ENCODE measurements around the gene FBXW4. TPM values are rescaled to one million over a fixed set of nuclear protein-coding genes. Genes with fewer than 3 reads are reported as not detected.

FBXW4 gene, protein sequence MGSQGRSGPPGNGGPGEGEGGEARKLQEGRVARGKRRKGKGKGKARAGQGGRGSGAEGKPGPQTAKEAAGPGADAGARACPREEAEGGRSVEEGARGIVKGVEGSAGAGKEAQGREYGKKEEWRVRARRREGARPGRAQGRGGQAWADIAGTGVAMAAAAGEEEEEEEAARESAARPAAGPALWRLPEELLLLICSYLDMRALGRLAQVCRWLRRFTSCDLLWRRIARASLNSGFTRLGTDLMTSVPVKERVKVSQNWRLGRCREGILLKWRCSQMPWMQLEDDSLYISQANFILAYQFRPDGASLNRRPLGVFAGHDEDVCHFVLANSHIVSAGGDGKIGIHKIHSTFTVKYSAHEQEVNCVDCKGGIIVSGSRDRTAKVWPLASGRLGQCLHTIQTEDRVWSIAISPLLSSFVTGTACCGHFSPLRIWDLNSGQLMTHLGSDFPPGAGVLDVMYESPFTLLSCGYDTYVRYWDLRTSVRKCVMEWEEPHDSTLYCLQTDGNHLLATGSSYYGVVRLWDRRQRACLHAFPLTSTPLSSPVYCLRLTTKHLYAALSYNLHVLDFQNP
- polyA plus RNA-seq (ENCODE audit: insufficient read length in 4 of 4): 10 to 100 TPM; 39.1 to 55.6 (median 53.8) TPM

DNA sequence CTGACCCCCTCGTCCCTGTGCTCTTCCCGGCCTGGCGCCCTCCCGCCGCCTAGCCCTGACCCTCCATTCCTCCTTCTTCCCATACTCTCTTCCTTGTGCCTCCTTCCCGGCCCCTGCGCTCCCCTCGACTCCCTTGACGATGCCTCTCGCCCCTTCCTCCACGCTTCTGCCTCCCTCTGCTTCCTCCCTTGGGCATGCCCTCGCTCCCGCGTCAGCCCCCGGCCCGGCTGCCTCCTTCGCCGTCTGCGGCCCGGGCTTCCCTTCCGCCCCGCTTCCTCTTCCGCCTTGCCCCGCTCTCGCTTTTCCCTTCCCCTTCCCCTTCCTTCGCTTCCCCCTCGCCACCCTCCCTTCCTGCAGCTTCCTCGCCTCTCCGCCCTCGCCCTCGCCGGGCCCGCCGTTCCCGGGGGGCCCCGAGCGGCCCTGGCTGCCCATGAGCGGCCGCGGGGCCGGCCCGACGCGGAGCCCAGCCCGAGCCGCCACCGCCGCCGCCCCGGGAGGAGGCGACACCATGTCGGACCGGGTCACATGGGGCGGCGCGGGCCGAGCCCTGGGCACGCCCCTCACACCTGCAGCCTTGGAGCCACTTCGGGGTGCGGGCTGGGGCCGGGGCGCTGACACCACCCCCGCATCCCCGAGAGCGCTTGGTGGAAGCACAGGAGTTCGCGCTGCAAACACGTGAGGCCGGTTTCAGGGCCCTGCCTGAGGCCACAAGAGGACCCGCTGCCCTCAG lies at the start of gene FBXW4:
TSS of gene FBXW4 (minus strand) at position 497 of the 730 bp plus-strand sequence. CDS start at position 432, 65 bp downstream.
- peak in 1 of 4 donors; percentile 48 for DNase-seq (ENCODE audit: low read depth in 4 of 4, low spot score in 3 of 4)

DNA sequence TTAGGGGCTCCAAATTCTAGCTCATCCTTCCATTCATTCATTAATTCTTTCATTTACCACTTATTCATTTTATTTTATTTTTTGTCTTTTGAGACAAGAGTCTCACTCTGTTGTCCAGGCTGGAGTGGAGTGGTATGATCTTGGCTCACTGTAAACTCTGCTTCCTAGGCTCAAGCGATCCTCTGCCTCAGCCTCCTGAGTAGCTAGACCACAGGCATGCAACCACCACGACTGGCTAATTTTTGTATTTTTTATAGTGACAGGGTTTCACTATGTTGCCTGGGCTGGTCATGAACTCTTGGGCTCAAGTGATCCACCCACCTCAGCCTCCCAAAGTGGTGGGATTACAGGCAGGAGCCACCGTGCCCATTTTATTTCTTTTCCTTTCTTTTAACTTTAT lies 49.3 kb upstream of the FBXW4 start:
- no peak for DNase-seq (ENCODE audit: low read depth in 4 of 4, low spot score in 3 of 4)

DNA sequence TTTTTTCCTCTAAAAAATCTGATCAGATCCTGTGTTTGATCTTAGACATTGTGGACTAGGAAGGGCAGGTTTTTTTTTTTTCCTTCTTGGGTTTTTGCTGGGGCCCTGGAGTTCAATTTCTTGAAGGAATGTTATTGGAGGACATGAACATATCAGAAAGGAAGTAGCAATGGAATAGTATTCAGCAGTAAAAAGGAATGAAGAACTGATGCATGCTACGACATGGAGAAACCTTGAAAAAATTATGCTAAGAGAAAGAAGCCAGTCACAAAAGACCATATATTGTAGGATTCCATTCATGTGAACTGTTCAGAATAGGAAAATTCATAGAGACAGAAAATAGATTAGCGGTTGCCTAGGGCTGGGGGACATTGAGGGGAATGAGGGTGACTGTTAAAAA lies 47.0 kb upstream of the FBXW4 start:
- DNase-seq (ENCODE audit: low read depth in 4 of 4, low spot score in 3 of 4): no peak

DNA sequence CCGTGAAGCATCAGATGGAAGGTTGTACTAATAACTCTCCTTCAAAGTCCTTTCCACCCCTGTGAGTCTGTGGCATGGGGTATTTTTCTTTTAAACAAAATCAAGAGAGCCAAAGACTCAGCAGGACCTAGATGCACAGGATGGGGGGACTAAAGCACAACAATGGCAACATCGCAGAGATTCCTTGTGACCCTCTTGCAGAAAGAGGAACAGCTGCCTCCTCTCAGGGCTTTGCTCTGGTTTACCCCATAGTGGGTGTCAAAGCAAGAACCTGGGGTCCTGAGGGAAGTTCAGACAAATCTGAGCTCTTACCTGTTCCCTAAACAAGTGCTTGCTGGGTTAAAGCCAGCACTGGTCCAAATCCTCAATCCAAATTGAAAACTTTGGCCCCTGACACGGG lies 41.7 kb upstream of the FBXW4 start:
- no peak for DNase-seq (ENCODE audit: low read depth in 4 of 4, low spot score in 3 of 4)

DNA sequence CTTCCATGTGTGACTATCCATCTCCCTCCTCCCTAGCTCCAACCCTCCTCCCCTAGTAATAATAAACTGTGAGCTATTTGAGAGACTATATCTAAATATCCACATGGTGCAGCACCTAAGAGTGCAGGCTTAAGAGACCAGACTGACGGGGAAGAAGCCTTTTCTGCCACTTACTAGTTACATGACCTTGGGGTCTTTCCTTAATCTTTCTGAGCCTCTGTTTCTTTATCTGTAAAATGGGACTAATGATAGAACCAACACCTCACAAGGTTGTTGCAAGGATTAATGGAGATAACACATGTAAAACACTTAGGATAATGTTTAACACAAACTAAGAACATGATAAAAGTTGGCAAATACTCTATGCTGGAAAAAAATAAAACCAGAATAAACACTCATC lies 37.1 kb upstream of the FBXW4 start:
- no peak for DNase-seq (ENCODE audit: low read depth in 4 of 4, low spot score in 3 of 4)

DNA sequence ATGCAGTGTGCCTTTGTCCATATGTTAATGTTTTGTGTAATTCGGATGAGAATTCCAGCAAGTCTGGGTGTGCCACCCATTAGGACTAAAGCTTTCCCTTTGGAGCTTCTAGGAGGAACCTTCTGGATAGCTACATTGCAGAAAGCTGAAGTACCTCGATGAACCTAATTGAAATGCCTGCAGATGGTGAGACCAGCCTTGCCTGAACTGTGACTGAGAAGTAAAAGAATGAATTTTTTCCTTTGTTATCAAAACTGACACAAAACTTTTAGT lies 31.1 kb upstream of the FBXW4 start:
- DNase-seq (ENCODE audit: low read depth in 4 of 4, low spot score in 3 of 4): no peak

DNA sequence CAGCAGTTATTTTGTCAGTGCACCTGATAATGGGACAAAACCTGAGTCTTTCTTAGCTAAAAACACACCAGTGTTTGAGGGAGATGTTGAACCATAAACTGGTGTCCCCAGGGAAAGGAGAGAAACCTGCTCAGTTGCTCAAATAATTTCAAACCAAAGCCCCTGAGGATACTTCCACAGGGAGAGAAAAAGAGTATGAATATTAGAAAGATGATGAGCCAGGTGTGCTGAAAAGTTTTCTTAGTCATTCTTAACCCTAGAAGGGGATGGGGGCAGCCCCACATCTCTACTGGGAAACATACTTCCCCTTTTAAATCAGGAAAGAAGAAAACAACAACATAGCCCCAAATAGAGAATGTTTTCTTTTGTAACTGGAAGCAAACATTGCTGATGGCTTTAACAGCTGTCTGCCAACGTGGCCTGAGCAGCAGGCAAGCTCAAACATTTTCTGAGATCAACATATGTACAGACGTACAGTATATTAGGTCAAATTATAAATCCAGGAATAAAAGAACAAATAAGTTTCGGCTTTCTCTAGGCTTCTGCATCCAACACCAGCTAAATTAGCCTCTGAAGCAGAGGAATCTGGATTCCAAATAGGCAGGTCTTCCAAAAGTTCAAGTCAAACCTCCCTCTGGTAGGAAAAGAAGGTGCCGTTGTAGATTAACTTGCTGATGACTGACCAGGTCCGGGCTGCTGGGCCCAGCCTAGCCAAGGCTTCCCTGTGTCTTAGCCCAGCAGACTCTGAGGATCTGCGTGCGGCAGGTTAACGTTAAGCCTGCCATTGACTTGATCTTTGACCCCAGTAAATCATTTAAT lies 30.5 kb upstream of the FBXW4 start:
- DNase-seq (ENCODE audit: low read depth in 4 of 4, low spot score in 3 of 4): no peak

DNA sequence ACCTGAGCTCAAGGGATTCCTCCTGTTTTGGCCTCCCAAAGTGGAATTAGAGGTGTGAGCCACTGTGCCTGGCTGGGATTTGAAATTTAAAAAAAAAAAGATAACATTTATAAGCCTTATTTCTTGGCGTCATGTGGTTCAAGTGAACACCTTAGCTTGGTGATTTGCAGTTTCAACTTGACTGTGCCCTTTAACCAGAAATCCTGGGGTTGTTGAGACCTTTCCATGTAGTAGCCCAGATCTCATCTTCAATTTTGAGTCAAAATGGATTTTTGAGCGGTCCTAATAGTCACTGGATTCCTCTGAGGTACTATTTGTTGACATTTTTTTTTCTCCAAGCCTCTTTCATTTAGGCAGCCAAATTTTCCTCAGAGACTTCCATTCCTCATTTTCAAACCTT lies 29.5 kb upstream of the FBXW4 start:
- DNase-seq (ENCODE audit: low read depth in 4 of 4, low spot score in 3 of 4): no peak

DNA sequence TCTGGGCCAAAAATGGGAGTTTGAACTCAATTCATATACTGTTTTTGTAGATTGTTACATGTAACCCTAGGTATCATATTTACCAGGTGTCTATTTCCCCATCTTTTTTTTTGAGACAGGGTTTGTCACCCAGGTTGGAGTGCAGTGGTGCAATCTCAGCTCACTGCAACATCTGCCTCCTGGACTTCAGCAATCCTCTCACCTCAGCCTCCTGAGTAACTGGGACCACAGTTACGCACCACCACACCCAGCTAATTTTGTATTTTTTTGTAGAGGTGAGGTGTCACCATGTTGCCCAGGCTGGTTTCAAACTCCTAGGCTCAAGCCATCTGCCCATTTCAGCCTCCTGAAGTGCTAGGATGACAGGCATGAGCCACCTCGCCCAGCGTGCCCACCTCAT lies 28.2 kb upstream of the FBXW4 start:
- no peak for DNase-seq (ENCODE audit: low read depth in 4 of 4, low spot score in 3 of 4)

DNA sequence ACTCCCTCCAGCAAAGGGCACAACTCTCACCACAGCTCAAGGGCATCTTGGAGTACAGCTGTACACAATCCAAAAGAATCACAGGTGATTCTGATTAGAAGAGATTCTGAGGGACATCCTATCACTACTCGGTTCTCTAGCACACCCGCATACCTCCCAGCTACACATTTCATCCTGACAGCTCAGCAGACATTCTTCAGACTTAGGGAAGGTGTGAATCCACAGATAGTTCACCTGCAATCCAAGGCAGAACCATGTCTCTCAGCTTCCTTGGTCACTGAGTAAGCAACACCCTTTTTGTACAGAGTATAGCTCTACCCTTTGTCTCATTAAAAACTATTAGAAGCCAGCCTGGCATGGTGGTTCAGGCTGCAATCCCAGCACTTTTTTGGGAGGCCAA lies 26.8 kb upstream of the FBXW4 start:
- no peak for DNase-seq (ENCODE audit: low read depth in 4 of 4, low spot score in 3 of 4)

DNA sequence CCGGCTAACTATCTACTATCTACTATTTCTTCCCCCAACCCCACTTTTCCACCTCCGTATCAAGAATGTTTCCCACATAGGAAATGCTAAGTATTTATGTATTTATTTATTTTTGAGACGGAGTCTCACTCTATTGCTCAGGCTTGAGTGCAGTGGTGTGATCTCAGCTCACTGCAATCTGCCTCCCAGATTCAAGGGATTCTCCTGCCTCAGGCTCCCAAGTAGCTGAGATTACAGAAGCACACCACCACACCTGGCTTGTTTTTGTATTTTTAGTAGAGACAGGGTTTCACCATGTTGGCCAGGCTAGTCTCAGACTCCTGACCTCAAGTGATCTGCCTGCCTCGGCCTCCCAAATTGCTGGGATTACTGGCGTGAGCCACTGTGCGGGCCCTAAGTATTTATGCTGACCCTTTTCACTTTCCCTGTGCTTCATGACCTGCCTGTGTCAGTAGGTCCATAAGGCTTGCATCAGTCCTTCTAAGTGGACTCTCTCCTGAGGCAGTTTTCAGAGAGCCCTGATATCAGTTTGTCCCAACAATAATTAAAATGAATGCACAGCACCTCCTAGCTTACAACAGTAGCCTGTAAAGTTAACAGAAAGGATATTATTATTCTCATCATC lies 25.7 kb upstream of the FBXW4 start:
- DNase-seq (ENCODE audit: low read depth in 4 of 4, low spot score in 3 of 4): no peak

DNA sequence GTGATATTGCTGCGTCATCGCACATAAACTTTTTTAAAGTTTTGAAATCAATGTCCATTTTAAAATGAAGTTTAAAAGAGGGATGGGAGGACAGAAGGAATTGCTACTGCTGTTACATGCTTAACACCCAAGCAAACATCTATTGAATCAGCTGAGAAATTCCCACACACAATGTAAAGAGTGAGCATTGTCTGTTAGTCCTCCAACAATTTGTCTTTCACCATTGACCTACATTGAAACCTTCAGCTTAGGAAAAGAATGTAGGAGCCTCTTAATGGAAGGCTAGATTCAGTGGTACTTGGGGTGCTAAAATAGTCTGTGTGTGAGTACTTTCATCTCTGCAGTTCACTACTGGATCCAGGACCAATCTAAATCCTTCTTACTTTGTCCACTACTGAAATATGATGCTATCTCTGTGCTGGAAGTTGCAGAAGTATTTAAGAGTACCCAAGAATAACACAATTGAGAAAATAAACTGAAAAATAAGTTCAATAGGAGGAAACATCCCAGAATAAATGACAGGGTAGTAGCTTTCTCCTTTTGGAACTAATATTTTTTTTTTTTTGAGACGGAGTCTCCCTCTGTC lies 23.8 kb upstream of the FBXW4 start:
- DNase-seq (ENCODE audit: low read depth in 4 of 4, low spot score in 3 of 4): no peak

DNA sequence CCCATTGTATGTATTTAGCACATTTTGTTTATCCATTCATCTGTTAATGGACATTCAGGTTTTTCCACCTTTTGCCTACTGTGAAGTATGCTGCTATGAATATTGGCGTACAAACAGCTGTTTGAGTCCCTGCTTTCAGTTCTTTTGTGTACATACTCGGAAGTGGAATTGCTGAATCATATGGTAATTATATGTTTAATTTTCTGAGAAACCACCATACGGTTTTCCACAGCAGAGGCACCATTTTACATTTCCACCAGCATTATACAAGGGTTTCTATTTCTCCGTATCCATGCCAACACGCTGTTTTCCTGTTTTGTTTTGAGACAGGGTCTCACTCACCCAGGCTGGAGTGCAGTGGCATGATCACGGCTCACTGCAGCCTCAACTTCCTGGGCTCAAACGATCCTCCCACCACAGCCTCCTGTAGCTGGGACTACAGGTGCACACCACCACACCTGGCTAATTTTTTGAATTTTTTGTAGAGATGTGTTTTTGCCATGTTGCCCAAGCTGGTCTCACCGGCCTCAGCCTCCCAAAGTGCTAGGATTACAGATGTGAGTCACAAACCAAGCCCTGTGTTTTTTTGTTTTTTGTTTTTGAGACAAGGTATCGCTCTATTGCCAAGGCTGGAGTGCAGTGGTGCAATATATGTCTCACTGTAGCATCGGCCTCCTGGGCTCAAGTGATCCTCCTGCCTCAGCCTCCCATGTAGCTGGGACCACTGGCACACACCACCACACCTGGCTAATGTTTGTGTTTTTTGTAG lies 22.1 kb upstream of the FBXW4 start:
- DNase-seq (ENCODE audit: low read depth in 4 of 4, low spot score in 3 of 4): no peak

DNA sequence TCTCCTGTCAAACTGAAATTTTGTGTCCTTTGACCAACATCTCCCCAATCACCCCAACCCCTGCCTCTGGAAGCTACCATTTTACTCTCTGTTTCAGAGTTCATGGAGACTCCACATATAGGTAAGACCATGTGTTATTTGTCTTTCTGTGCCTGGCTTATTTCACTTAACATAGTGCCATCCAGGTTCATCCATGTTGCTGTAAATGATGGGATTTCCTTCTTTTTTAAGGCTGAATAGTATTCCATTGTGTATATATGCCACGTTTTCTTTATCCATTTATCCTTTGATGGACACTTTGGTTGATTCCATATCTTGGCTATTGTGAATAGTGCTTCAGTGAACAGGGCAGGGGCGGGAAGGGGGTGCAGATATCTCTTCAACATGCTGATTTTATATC lies 18.0 kb upstream of the FBXW4 start:
- DNase-seq (ENCODE audit: low read depth in 4 of 4, low spot score in 3 of 4): no peak

DNA sequence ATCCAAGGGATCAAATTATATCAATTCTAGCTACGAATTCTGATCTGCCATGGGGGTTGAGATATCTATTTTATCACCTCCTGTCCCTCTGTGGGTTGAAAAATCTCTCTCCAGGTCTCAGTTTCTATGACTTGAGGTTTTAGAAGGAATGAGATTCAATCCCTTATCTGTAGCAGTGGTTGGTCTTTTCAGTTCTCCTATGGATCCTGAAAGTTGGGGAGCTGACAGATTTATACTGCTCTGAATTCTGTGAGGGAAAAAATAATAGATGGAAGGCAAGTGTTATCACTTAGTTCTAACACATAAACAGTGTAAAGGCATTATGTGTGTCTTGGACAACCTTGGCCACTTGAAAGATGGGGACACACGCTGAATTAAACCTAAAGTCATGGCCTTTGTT lies 15.8 kb upstream of the FBXW4 start:
- no peak for DNase-seq (ENCODE audit: low read depth in 4 of 4, low spot score in 3 of 4)

DNA sequence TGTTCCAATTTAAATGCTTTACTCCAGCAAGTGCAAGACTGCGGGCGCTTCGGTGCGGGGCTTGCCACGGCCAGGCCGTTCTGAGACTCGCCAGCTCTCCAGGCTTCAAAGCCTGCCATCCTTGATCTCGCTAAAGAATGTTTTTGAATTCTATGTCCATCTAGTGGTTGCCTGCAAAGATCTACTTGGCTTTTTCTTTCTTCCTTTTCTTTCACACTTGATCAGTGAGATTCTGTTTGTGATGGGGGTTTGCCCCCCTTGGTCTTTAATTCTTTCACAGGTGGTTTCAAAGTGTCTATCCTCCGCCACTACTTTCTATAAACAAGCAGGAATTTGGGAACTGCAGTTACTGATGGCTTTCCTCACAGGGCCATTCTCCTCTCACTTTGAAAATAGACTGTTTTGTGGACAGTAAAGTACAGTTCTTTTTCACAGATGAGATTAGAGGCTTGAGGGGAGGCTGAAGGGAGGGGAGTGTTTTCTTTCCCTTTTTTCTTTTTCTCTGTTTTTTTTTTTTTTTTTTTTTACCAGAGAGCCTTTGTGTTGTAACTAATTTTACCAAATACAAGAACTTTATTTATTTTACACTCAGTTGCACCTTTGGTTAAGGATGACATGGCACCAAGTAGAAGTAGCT lies 15.2 kb upstream of the FBXW4 start:
- no peak for DNase-seq (ENCODE audit: low read depth in 4 of 4, low spot score in 3 of 4)

DNA sequence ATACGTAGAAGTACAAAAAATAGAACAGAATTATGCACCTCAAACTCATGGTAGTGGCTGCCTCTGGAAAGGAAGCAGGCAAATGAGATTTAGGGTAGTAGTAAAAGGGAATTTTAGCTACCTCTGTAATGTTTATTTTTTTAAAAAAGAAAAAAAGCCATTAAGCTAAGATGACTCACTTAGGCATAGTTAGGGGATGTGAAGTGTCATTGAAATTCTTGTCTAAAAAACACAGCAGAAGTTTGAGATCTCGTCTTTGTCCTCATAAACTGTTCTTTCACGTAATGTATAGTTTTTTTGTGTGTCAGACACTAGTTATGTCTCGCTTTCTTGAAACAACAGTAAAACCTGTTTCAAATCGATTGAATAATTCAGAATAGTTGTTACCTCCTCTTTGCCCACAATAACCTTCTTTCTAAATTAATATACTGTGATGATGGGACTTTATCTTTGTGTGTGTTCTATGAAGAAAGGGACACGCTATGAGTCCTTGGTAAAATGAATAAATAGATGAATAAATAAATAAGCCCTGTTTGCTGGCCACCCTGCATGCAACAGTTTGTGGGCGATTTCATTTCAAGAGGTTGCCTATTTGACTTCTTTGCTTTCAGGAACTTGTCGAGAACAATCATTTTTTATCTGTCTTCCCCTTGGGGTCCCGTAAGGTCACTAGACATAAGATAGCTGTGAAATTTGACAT lies 14.5 kb upstream of the FBXW4 start:
- no peak for DNase-seq (ENCODE audit: low read depth in 4 of 4, low spot score in 3 of 4)

DNA sequence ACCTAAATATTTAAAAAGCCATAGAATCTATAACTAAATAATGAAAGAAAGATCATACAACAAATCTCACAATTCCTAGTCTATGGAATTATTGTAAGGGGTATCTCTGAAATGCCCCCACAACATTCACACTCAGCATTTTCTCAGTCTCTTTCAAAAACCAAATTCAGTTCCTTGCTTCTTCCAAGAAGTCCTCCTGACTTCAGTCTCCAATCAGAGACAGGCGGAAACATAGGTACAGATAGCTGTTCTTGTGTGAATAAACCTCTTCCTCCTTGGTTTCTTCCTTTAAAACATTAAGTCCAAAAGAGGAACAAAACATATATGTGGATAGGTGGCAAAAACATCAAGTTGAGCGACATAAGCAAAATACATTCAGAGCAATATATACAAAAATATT lies 13.9 kb upstream of the FBXW4 start:
- no peak for DNase-seq (ENCODE audit: low read depth in 4 of 4, low spot score in 3 of 4)

DNA sequence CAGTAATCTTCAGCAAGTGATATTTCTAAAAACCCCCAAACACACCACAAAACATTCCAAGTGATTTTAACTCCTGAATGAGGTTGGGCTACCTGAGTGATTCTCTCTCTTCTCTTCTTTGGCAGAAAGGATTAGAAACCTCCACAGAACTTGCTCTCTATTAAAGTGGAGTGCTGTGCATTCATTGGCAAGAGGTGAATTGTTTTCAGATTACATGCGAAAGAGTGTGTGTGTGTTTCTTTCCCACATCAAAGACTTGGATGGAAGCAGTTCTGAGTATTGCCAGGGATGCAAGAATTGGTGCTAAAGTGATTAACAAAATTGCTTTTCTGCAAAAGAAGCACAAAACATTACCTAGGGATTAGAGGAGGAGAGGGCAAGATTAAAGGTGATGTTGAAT lies 13.1 kb upstream of the FBXW4 start:
- DNase-seq (ENCODE audit: low read depth in 4 of 4, low spot score in 3 of 4): no peak

All from left renal pelvis (tissue), 4 donors.